Measurements from ENCODE around the gene HECW1.

- TF ChIP-seq EZH2 (IDR thresholded peaks at IDR 0.05; ENCODE audit: low read depth, unreplicated experiment) (no peak), CTCF (conservative IDR thresholded peaks at IDR 0.05; ENCODE audit: low read depth in 2 of 2) (no peak), CREB1 (CRISPR knock-in tag; IDR thresholded peaks at IDR 0.05; ENCODE audit: low read depth) (no peak), POLR2AphosphoS5 (IDR thresholded peaks at IDR 0.05; ENCODE audit: low read depth) (no peak), REST (IDR thresholded peaks at IDR 0.05; ENCODE audit: unreplicated experiment) (no peak), EZH2phosphoT487 (IDR thresholded peaks at IDR 0.05; ENCODE audit: unreplicated experiment) (no peak), ZNF462 (CRISPR knock-in tag; IDR thresholded peaks at IDR 0.05) (no peak), ETS1 (IDR thresholded peaks at IDR 0.05) (no peak), ZNF331 (CRISPR knock-in tag; IDR thresholded peaks at IDR 0.05; ENCODE audit: low read depth) (no peak), NANOG (IDR thresholded peaks at IDR 0.05; ENCODE audit: borderline replicate concordance) (no peak)
These were observed 346.5 kb downstream of the HECW1 start for GRCh38 chr7:43459019-43459337.
